Caco-2 (cell line): ENCODE data around the gene TCHHL1. TPM values are rescaled to one million over a fixed set of nuclear protein-coding genes. Genes with fewer than 3 reads are reported as not detected.

Experiments used
- BruUV-seq: library from RNA; stranded (reverse); fragments of 400-500 nt; replicated peaks from 2 replicates; lab custom pipeline; 2021; lab: Mats Ljungman, UMichigan
- CTCF ChIA-PET: fragments of 300-600 bp; sonication (Branson Sonifier 250); formaldehyde crosslinking; loops from one replicate; lab custom pipeline; 2022; ENCODE audit warnings: antibody characterized with exemption; lab: Charles Lee
- POLR2A ChIA-PET: fragments of 300-600 bp; sonication (Branson Sonifier 250); formaldehyde crosslinking; loops from one replicate; lab custom pipeline; 2022; ENCODE audit warnings: antibody characterized with exemption; lab: Charles Lee
- DNase-seq, 2 experiments: peaks; one replicate each; pipeline versions ENCODE4 v3.0.0 to v3.0.0-alpha.2; 2020 to 2022
- H3K27me3 ChIP-seq: replicated peaks from 2 replicates; pipeline ENCODE4 v1.6.0; 2011; ENCODE audit warnings: low read length; ENCODE audit not compliant: control insufficient read depth, insufficient read depth
- H3K36me3 ChIP-seq: 2 replicates; pipeline ENCODE4 v1.5.1; 2011; ENCODE audit warnings: low read length; ENCODE audit not compliant: control insufficient read depth, insufficient read depth
- H3K4me1 ChIP-seq: fragments of 250-450 bp; sonication (Bioruptor Pico); 2 replicates; pipeline ENCODE4 v1.5.1; 2020; ENCODE audit warnings: mild to moderate bottlenecking
- H3K4me3 ChIP-seq: 2 replicates; pipeline ENCODE4 v1.5.1; 2011; ENCODE audit warnings: low read depth, mild to moderate bottlenecking, control low read depth, low read length
- H3K9me3 ChIP-seq: fragments of 250-450 bp; sonication (Bioruptor Pico); 2 replicates; pipeline ENCODE4 v1.5.1; 2020; ENCODE audit warnings: mild to moderate bottlenecking, moderate library complexity
- H3K27ac Mint-ChIP-seq: one replicate; pipeline ENCODE4 v1.8.0; 2022; ENCODE audit warnings: mixed read lengths; ENCODE audit not compliant: unreplicated experiment
- H3K27me3 Mint-ChIP-seq: one replicate; pipeline ENCODE4 v1.8.0; 2022; ENCODE audit warnings: mixed read lengths; ENCODE audit not compliant: insufficient read depth, unreplicated experiment
- H3K36me3 Mint-ChIP-seq: one replicate; pipeline ENCODE4 v1.8.0; 2022; ENCODE audit warnings: mild to moderate bottlenecking, mixed read lengths; ENCODE audit not compliant: insufficient read depth, unreplicated experiment
- H3K4me1 Mint-ChIP-seq: one replicate; pipeline ENCODE4 v1.8.0; 2022; ENCODE audit warnings: low read depth, mixed read lengths; ENCODE audit not compliant: unreplicated experiment
- H3K4me3 Mint-ChIP-seq: one replicate; pipeline ENCODE4 v1.8.0; 2022; ENCODE audit warnings: mild to moderate bottlenecking, moderate library complexity, mixed read lengths; ENCODE audit not compliant: unreplicated experiment
- H3K9me3 Mint-ChIP-seq: one replicate; pipeline ENCODE4 v1.8.0; 2022; ENCODE audit warnings: mixed read lengths; ENCODE audit not compliant: unreplicated experiment
- CTCF ChIP-seq, 2 experiments: fragments of 200-600 bp in 1 of 2; IDR thresholded peaks; 1 replicate in 1 of 2; 2 replicates in 1 of 2; pipeline versions ENCODE4 v1.5.1 to v1.8.0; 2011 to 2022; ENCODE audit warnings: antibody characterized with exemption in 1 of 2, control low read depth in 1 of 2, inconsistent platforms in 1 of 2, low read depth in 1 of 2, low read length in 1 of 2, mild to moderate bottlenecking in 1 of 2, moderate library complexity in 1 of 2; ENCODE audit not compliant: insufficient read depth in 1 of 2, severe bottlenecking in 1 of 2, unreplicated experiment in 1 of 2
- intact Hi-C: fragments of 100-400 bp; cut with micrococcal nuclease; formaldehyde crosslinking; loops from one replicate; pipeline ENCODE4 v1.10.0; 2022; ENCODE audit not compliant: unreplicated experiment
- total RNA-seq: library from RNA; stranded (reverse); gene quantifications from 2 replicates; pipeline ENCODE4 v1.2.3, GENCODE V29; 2022

The TCHHL1 gene
- total RNA-seq, 1 experiment from 2014 or later: not detected

GRCh38 chr1:152111515-152111968 lies 22.7 kb upstream of the TCHHL1 start:
- no peak overlapping the region for H3K27ac Mint-ChIP-seq
- H3K27me3 ChIP-seq: peaks cover 11% of the 10 kb centered on the region
- no peak overlapping the region for H3K4me3 Mint-ChIP-seq
- H3K9me3 ChIP-seq: no peaks in the 10 kb centered on the region
- no peaks in the 10 kb centered on the region for H3K36me3 ChIP-seq
- ChIA-PET POLR2A (no interaction called here), CTCF (interaction anchor here (0.6 to 1.4 kb wide), 6 partner anchors 21 to 370 kb away, joined by 3 to 8 read pairs (median 4); partner anchors contain the start of gene S100A11)
- peak overlapping the region; percentile 42 for H3K4me3 ChIP-seq
- H3K27me3 Mint-ChIP-seq: peaks cover 14% of the 10 kb centered on the region
- peaks cover 10% of the 10 kb centered on the region for H3K36me3 Mint-ChIP-seq
- peak; percentile 37 to 50 for DNase-seq
- peaks cover 10% of the 10 kb centered on the region for H3K4me1 Mint-ChIP-seq
- no peaks in the 10 kb centered on the region for H3K4me1 ChIP-seq
- TF ChIP-seq CTCF (IDR thresholded peaks at IDR 0.05; ENCODE audit: insufficient read depth in 1 of 2, low read depth in 1 of 2, low read length in 1 of 2, severe bottlenecking in 1 of 2, unreplicated experiment in 1 of 2): no peak
- no TSS peak for BruUV-seq
- no peaks in the 10 kb centered on the region for H3K9me3 Mint-ChIP-seq
- intact Hi-C loops: no loop called here

- H3K4me1 Mint-ChIP-seq: peaks cover 10% of the 10 kb centered on the region
- H3K9me3 Mint-ChIP-seq: no peaks in the 10 kb centered on the region
- no peak overlapping the region for H3K4me3 Mint-ChIP-seq
- DNase-seq: peak; percentile 46 to 50
- peaks cover 10% of the 10 kb centered on the region for H3K36me3 Mint-ChIP-seq
- peaks cover 11% of the 10 kb centered on the region for H3K27me3 Mint-ChIP-seq
- no peak for TF ChIP-seq CTCF (IDR thresholded peaks at IDR 0.05; ENCODE audit: insufficient read depth in 1 of 2, low read depth in 1 of 2, low read length in 1 of 2, severe bottlenecking in 1 of 2, unreplicated experiment in 1 of 2)
- peak overlapping the region; percentile 42 for H3K4me3 ChIP-seq
- intact Hi-C loops: no loop called here
- H3K27me3 ChIP-seq: peaks cover 11% of the 10 kb centered on the region
- H3K27ac Mint-ChIP-seq: no peak overlapping the region
- H3K4me1 ChIP-seq: no peaks in the 10 kb centered on the region
- ChIA-PET CTCF (interaction anchor here (0.6 to 1.3 kb wide), 5 partner anchors 12 to 371 kb away, joined by 3 to 8 read pairs (median 4); partner anchors contain the start of gene S100A11), POLR2A (interaction anchor here (0.7 kb wide), 1 partner anchor 63 kb away, joined by 4 read pairs; no protein-coding TSS in a partner anchor)
- no TSS peak for BruUV-seq
- no peaks in the 10 kb centered on the region for H3K36me3 ChIP-seq
- no peaks in the 10 kb centered on the region for H3K9me3 ChIP-seq
Measured at GRCh38 chr1:152110860-152111514, 22.1 kb upstream of the TCHHL1 start.

DNA sequence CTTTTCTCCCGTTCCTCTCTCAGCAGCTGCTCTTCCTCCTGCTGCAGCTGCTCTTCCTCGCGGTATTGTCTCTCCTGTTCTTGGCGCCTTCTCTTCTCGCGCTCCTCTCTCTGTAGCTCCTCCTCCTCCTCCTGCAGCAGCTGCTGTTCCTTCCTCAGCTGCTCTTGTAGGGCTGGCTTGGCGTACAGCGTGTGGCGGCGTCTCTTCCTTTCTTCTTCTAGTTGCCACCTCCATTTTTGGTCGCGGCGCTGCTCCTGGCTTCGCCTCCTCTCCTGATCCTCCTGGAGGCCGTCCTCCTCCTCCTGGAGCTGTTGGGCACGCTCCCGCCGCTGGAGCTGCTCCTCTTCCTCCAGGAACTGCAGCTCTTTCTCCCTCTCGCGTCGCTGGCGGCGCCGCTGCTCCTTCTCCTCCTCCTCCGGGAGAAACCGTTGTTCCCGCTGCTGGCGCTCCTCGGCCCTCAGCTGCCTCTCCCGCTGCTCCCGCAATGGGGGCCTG lies 21.5 kb upstream of the TCHHL1 start:
- intact Hi-C loops: no loop called here
- no peaks in the 10 kb centered on the region for H3K9me3 Mint-ChIP-seq
- Histone ChIP-seq H3K4me3 (peak overlapping the region; percentile 42), H3K9me3 (no peaks in the 10 kb centered on the region), H3K4me1 (no peaks in the 10 kb centered on the region), H3K36me3 (no peaks in the 10 kb centered on the region), H3K27me3 (peaks cover 11% of the 10 kb centered on the region)
- POLR2A ChIA-PET: interaction anchor here (0.7 kb wide), 1 partner anchor 62 kb away, joined by 4 read pairs; no protein-coding TSS in a partner anchor
- H3K4me1 Mint-ChIP-seq: peaks cover 10% of the 10 kb centered on the region
- peaks cover 11% of the 10 kb centered on the region for H3K27me3 Mint-ChIP-seq
- TF ChIP-seq CTCF (IDR thresholded peaks at IDR 0.05; ENCODE audit: insufficient read depth in 1 of 2, low read depth in 1 of 2, low read length in 1 of 2, severe bottlenecking in 1 of 2, unreplicated experiment in 1 of 2): no peak
- H3K4me3 Mint-ChIP-seq: no peak overlapping the region
- CTCF ChIA-PET: interaction anchor here (0.5 to 1.2 kb wide), 3 partner anchors 11 to 82 kb away, joined by 3 read pairs; no protein-coding TSS in a partner anchor
- no peak overlapping the region for H3K27ac Mint-ChIP-seq
- DNase-seq: peak in 1 of 2 experiments; percentile 49
- peaks cover 10% of the 10 kb centered on the region for H3K36me3 Mint-ChIP-seq
- BruUV-seq: no TSS peak
